NCI-H526 (cell line): ENCODE measurements around the gene PHC1.
"Not testable (repeated sequence)": the region's sequence is repeated elsewhere in the genome, so short reads cannot be mapped to it uniquely, and the experiment has no call there.

ENCODE experiments used
- DNase-seq, 2 experiments: peaks; one replicate each; lab custom pipeline; 2025; lab: John Stamatoyannopoulos, UW

PHC1 gene

DNA sequence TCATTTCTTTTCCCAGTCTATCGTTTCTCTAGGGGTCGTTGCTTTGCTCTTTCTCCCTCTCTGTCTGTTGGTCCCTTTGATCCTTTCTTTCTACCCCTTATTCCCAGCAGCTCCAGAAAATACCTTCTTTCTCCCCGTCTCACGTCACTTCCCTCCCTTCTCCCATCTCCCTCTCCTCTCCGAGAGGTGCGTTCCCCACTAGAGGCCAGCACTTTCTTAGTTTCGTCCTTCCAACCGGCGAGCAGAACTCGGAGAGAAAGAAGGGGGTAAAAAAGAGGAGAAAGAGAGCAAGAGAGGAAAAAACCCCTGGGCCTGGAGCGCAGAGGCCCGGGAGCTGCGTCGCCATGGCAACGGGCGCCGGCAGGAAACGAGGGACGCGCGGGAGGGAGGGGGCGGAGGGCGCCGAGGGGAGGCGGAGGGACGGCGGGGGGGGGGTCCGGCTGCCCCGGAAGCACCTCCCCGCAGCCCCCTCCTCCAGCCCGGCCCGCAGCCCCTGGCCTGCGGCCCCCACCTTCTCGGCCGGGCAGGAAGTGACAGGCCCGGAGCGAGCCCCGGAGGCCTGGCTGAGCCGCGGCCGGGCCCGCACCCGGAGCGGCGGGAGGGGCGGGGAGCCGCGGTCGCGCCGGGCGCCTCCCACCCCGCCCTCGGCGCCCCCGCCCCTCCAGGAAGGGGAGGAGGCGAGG, at the start of gene PHC1:
Gene PHC1, plus strand, starts transcription at position 477 of the 683 bp plus-strand sequence. CDS start 3,169 bp downstream, outside the sequence.
- peak; percentile 68 to 89 for DNase-seq

- no peak for DNase-seq
Measured at GRCh38 chr12:8866429-8866828, 47.9 kb upstream of the PHC1 start.

DNA sequence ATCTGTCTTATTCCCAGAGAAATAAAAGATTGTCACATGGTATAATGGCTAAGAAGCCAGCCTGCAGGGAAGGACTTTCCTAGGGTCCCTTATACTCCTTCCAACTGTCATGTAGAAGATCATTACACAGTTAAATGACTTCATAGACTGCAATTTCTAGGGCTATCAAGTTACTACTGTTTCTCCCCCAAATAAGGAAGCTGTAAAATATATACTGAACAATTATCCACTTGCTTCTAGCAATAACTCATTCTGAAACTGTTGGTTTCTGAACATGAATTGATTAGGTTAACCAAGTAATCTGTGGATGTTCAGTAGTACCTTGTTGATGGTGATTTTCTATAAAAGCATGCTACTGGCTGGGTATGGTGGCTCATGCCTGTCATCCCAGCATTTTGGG, 47.3 kb upstream of the PHC1 start:
- DNase-seq: no peak

- no peak for DNase-seq
Measured at GRCh38 chr12:8867786-8868185, 46.5 kb upstream of the PHC1 start.

DNA sequence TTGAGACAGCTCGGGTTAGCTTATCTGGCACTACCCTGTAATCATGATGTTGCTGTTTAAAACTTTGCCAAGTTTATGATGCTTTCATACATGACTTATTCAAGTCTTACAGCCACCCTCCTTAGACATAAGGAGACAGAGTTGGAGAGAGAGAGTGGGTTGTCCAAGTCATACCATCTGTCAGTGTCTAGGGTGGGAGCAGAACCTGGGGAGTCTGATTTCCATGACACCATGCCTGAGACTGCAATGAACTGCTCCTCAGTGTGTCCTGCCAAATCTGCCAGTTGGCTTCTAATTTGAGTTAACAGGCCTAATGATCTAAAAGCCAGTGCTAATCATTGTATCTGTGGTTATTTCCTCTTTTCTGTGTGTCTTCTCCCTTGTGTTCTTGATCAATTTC, 43.7 kb upstream of the PHC1 start:
- DNase-seq: no peak

DNA sequence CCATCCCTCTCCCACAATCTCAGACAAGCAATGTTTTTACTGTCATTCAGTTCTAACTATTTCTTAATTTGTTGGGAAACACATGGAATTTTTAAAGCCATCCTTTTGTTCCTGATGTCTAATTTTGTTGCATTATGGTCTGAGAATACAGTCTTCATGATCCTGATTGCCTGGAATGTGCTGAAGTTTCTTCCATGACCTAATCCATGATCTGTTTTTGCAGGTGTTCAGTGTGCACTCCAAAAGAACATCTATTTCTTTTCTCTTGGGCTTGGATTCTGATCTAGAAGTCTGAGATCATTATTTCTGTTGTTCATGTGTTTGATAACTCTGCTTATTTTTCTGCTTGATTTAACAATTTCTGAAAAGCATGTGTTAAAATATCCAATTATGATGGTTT, 43.2 kb upstream of the PHC1 start:
- no peak for DNase-seq

GRCh38 chr12:8876887-8877286, 37.4 kb upstream of the PHC1 start:
- DNase-seq: no peak

DNA sequence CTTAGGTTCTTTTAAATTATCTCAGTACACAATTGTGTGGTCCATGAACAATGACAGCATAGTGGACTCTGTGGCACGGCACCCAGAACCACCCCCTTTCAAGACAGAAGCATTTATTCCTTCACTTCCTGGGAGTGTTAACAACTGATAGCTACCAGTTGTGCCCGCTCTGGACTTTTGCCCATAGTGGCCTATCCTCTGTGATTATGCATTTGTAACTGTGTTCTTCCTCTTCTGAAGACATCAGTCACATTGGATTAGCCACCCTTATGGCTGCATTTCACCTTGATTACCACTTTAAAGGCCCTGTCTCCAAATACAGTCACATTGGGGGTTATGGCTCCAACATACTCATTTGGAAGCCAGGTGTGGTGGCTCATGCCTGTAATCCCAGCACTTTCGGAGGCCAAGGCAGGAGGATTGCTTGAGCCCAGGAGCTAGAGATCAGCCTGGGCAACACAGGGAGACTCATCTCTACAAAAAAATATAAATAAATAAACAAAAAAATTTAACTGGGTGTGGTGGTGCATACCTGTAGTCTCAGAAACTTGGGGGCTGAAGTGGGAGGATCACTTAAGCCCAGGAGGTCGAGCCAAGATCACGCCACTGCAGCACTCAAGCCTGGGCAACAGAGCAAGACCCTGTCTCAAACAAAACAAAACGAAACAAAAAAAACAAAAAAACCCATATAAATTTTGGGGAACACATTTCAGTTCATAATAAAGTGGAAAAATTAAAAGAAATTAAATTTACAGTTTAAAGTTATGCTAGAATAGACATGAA, 27.6 kb upstream of the PHC1 start:
- DNase-seq: no peak

GRCh38 chr12:8887285-8887715, 27.0 kb upstream of the PHC1 start:
- no peak for DNase-seq

- peak; percentile 10 to 67 for DNase-seq
Measured at GRCh38 chr12:8890313-8891085, 23.8 kb upstream of the PHC1 start.

DNA sequence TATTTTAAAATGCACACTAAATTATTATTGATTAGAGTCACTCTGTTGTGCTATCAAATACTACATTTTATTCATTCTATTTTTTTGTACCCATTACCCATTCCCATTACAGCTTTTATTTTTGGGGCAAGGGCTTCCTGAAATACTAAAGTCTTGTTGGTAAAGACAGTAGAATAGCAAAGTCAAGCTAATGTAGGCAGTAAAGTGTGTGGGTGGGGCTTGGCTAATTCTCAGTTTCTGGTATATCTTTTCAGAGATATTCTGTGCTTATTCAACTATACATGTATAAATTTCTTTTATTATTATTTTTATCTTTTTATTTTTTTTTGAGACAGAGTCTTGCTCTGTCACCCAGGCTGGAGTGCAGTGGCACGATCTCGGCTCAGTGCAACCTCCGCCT, 22.3 kb upstream of the PHC1 start:
- no peak for DNase-seq

DNA sequence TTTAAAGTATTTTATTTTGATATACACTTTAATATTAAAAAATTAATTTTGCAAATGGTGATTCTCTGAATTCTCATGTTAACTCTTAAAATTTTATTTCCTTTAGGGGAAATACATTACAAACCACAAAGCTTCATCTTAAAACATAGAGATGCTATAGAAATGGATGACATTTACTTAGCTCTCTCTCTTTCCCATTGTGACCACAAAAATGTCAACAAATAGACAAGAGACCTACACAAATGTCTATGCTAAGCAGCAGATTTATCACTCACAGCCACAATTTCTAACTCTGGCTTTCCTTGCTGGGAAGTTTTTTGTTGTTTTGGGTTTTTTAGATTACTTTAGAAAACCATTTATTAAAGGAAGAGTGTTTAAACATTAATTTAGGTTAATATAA, 19.9 kb upstream of the PHC1 start:
- DNase-seq: no peak

DNA sequence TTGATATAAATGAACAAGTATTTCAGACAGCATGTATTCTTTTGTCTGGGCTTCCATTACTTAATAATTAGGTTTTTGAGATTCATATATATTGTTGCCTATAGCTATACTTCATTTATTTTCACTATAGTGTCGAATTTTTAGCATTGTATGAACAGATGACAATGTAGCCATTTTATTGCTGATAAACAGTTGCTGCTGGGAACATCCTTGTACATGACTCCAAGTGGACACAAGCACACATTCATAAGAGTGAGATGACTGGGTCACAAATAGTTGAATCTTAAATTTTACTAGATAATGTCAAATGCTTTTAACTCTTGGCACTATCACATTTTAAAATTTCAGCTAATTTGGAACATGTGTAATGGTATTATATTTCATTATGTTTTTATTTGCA, 19.3 kb upstream of the PHC1 start:
- no peak for DNase-seq

DNA sequence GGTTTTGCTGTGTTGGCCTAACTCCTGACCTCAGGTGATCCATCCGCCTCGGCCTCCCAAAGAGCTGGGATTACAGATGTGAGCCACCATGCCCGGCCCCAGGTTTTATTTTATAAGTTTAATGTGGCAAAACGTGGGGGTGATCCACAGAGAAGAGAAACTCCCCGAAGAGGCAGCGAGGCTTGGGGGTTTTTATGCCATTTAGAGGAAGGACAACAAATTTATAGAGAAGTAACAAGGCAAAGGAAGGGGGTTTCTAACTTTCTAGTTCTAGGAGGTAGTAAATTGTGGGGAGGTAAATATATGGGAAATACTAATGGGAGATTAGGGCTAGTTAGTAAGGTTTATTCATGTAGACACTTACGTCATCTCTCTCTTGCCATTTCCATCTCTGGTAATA, 17.2 kb upstream of the PHC1 start:
- no peak for DNase-seq

- no peak for DNase-seq
Measured at GRCh38 chr12:8899830-8900229, 14.5 kb upstream of the PHC1 start.

DNA sequence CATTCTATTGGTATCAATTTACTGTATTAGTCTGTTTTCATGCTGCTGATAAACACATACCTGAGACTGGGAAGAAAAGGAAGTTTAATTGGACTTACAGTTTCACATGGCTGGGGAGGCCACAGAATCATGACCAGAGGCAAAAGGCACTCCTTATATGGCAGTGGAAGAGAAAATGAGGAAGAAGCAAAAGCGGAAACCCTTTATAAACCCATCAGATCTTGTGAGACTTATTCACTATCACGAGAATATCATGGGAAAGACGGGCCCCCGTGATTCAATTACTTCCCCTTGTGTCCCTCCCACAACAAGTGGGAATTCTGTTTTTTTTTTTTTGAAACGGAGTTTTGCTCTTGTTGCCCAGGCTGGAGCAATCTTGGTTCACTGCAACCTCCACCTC, 11.6 kb upstream of the PHC1 start:
- DNase-seq: not testable (repeated sequence)

DNA sequence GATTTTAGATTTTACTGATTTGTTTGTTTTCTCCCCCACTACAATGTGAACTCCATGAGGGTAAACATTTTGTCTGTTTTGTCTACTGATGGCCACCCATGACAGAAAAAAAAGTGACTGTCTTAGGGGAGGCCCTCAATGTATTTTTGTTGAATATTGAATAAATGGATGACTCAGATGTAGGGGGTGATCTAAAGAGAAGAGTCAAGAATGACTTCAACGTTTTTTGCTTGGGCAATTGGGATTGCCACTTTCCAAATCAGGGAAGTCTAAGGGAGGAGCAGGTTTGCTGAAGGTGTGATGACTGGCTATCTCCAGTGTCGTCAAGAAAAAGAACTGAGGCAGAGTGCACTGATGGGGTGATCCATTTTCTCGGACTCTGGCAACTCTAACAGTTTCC, 10.7 kb upstream of the PHC1 start:
- DNase-seq: no peak

DNA sequence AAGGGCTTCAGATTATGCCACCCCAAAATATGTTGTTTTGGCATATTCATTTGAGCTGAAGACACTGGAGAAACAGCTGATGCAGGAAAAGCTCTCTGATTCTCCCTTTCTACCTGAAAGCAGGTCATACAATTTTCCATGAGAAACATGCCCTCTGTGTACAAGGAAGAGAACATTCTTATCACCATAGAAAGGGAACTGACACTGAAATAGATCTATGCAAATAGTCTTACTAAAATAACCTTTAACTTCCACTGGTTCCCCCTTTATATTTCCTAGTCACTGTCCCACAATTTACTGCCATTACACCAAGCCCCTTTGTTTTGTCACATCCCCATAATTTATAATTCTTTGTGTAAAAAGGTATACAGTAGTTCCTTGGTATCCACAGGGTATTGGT, 9.6 kb upstream of the PHC1 start:
- DNase-seq: peak in 1 of 2 experiments; percentile 18

- no peak for DNase-seq
Measured at GRCh38 chr12:8905546-8905945, 8.8 kb upstream of the PHC1 start.

- no peak for DNase-seq
Measured at GRCh38 chr12:8906266-8907180, 7.8 kb upstream of the PHC1 start.

DNA sequence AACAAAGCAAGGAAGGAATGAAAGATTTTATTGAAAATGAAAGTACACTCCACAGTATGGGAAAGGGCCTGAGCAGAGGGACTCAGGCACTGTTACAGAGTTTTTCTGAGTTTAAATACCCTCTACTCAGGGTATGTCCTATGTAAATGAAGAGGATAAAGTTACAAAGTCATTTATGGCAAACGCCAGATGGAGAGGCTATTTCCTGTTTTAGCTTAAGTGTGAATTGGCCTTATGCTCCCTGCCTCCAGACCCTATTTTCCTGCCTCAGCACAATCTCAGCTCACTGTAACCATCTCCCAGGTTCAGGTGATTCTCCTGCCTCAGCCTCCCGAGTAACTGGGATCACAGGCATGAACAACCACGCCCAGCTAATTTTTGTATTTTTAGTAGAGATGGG, 6.8 kb upstream of the PHC1 start:
- DNase-seq: peak in 1 of 2 experiments; percentile 14

DNA sequence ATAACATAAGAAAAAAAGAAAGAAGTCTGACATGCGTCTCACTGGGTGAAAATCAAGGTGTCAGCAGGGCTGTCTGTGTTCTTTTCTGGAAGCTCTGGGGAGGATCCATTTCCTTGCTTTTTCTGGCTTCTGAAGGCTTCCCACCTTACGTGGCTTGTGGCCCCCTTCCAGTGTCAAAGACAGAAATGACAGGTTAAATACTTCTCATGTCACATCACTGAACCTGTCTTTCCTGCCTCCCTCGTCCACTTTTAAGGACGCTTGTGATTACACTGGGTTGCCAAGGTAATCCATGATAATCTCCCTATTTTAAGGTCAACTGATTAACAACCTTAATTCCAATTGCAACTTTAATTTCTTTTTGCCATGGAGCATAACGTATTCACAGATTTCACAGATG, 4.6 kb upstream of the PHC1 start:
- DNase-seq: no peak
